Adrenal gland (tissue), 12 donors: Measurements from ENCODE around the gene BBX. TPM values are rescaled to one million over a fixed set of nuclear protein-coding genes. Genes with fewer than 3 reads are reported as not detected.

ENCODE experiments used
- DNase-seq, 7 donors: peaks; one replicate each; pipeline ENCODE4 v3.0.0-alpha.2; 2019 to 2020
- H3K27ac ChIP-seq, 5 donors: fragments of 200-600 bp; sonication (generic) in 4 of 5; 1 replicate in 3 of 5; 2 replicates in 2 of 5; pipeline versions ENCODE4 v1.5.1 to v1.8.0; 2016 to 2020; ENCODE audit warnings: mild to moderate bottlenecking in 1 of 5
- H3K27me3 ChIP-seq: fragments of 200-600 bp; 2 replicates; pipeline ENCODE4 v1.8.0; 2021
- H3K36me3 ChIP-seq, 2 donors: fragments of 200-600 bp; replicated peaks in 1 of 2; 1 replicate in 1 of 2; 2 replicates in 1 of 2; pipeline versions ENCODE4 v1.5.1 to v1.8.0; 2018 to 2022
- H3K4me1 ChIP-seq, 2 donors: fragments of 200-600 bp; replicated peaks in 1 of 2; 1 replicate in 1 of 2; 2 replicates in 1 of 2; pipeline versions ENCODE4 v1.5.1 to v1.8.0; 2018 to 2021
- H3K4me3 ChIP-seq, 4 donors: fragments of 200-600 bp; sonication (generic) in 3 of 4; one replicate each; pipeline ENCODE4 v1.5.1; 2016 to 2018
- H3K9me3 ChIP-seq, 3 donors: fragments of 200-600 bp; sonication (generic) in 1 of 3; replicated peaks in 1 of 3; 1 replicate in 2 of 3; 2 replicates in 1 of 3; pipeline versions ENCODE4 v1.5.1 to v1.8.0; 2016 to 2021
- CTCF ChIP-seq, 6 experiments: fragments of 450-650 bp in 4 of 6; fragments of 200-600 bp in 2 of 6; sonication (generic) in 1 of 6; IDR thresholded peaks; 1 replicate in 5 of 6; 2 replicates in 1 of 6; pipeline versions ENCODE4 v1.5.1 to v1.8.0; 2016 to 2021; ENCODE audit warnings: antibody characterized with exemption in 6 of 6, mild to moderate bottlenecking in 2 of 6, moderate library complexity in 1 of 6
- POLR2A ChIP-seq, 2 donors: fragments of 450-650 bp; IDR thresholded peaks; one replicate each; pipeline ENCODE4 v1.6.1; 2017; ENCODE audit warnings: antibody characterized with exemption in 2 of 2, mild to moderate bottlenecking in 2 of 2, moderate library complexity in 1 of 2
- WGBS, 4 donors: extraction: QIAGEN DNeasy Blood & Tissue Kit in 2 of 4; methylation state at CpG; one replicate each; pipeline versions ENCODE4 v1.1.5 to v1.1.7; 2013 to 2017; 5-methylcytosine and 5-hydroxymethylcytosine counted together
- intact Hi-C, 2 donors: fragments of 100-400 bp; cut with DNase I; formaldehyde crosslinking; loops; one replicate each; pipeline versions ENCODE4 v1.14.1 to v1.15.0; 2022 to 2023
- polyA plus RNA-seq, 3 donors: library from polyadenylated mRNA; stranded (reverse); fragments of 200-250 nt in 2 of 3; fragments of 350-450 nt in 1 of 3; fragmentation: Illumina TruSeq in 1 of 3; extraction: RNeasy Lipid Tissue Mini Kit (QIAGEN cat#74804) in 1 of 3; gene quantifications; one replicate each; pipeline ENCODE4 v1.2.3, GENCODE V29; 2013 to 2014
- total RNA-seq, 9 donors: library from RNA; depleted of rRNA in 4 of 9; stranded (reverse); fragments of >200 nt in 4 of 9; fragments of 120-200 nt in 1 of 9; fragmentation: NEBNext Ultra II Directional in 1 of 9; extraction: Animal tissue kit (Norgen Biotek cat#: 25700) in 1 of 9; gene quantifications; one replicate each; pipeline versions ENCODE4 v1.1.0 to v1.2.4, GENCODE V29; 2013 to 2023
- donor health status: healthy with polysubstance abuse.
- donor health status: Bipolar disorder and iron deficiency.
- donor health status: DM: yes; HTN: yes; CAD: no.
- donor health status: DM: no; HTN: no; CAD: no.
- donor health status: DM: no; HTN: no; CAD: no.
- donor health status: DM: yes; HTN: yes; CAD: no.

BBX gene
- total and polyA plus RNA-seq, 12 donors, result 12.8 to 208 (median 116) TPM

GRCh38 chr3:107683447-107683846 is 160.7 kb downstream of the BBX start:
- no peaks in the 10 kb centered on the region for H3K36me3 ChIP-seq
- no peaks in the 10 kb centered on the region for H3K9me3 ChIP-seq
- peaks cover 20 to 50% of the 10 kb centered on the region in 2 donors for H3K4me1 ChIP-seq
- H3K27me3 ChIP-seq, result no peaks in the 10 kb centered on the region
- TF ChIP-seq POLR2A (IDR thresholded peaks at IDR 0.05) (no peak), CTCF (IDR thresholded peaks at IDR 0.05) (no peak)
- intact Hi-C loops, result loop anchor here in 1 of 2 donors (10.0 kb wide), 1 partner anchor 51 kb away; no protein-coding TSS in a partner anchor
- DNase-seq, result no peak
- H3K27ac ChIP-seq, result no peak overlapping the region
- H3K4me3 ChIP-seq, result no peak overlapping the region
- WGBS, 4 donors, result 51 to 55% (median 53%) methylated on average over 4 of the region's 4 CpGs

DNA sequence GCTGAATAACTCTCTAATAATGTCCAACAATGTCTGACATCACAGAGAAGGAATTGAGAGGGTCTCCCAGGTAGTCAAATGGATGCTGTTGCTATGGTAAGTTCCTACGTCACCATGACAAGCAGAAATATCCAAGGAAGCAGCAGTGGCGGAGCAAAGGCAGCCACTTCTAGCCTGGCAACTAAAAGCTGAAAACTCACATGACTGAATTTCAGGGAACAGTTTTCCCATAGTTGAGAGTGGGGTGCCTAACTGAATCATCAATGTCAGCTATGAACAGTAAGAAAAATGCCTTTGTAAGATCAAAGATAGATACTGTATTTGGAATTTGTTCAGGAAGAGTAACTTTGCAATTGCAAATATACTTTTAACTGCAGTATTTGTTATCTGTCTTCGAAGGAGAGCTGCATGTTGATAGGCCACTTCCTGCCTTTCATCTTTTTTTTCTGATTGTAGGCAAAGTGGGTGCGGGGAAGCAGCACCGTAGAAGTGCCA is 161.7 kb downstream of the BBX start:
- Histone ChIP-seq H3K9me3 (no peaks in the 10 kb centered on the region), H3K4me1 (peaks cover 20 to 50% of the 10 kb centered on the region in 2 donors), H3K36me3 (no peaks in the 10 kb centered on the region), H3K27ac (no peak overlapping the region), H3K27me3 (no peaks in the 10 kb centered on the region), H3K4me3 (no peak overlapping the region)
- intact Hi-C loops, result loop anchor here in 1 of 2 donors (10.0 kb wide), 1 partner anchor 50 kb away; no protein-coding TSS in a partner anchor
- peak in 1 of 7 donors; percentile 19 for DNase-seq
- no peak for TF ChIP-seq CTCF (IDR thresholded peaks at IDR 0.05)
- TF ChIP-seq POLR2A (IDR thresholded peaks at IDR 0.05), result no peak
- WGBS, 4 donors, result 41 to 48% (median 41%) methylated on average over 5 of the region's 5 CpGs

- no peaks in the 10 kb centered on the region for H3K9me3 ChIP-seq
- H3K4me3 ChIP-seq, result no peak overlapping the region
- H3K36me3 ChIP-seq, result no peaks in the 10 kb centered on the region
- no peak for DNase-seq
- WGBS, 4 donors, result 40 to 48% (median 46%) methylated on average over 2 of the region's 2 CpGs
- H3K4me1 ChIP-seq, result peaks cover 14 to 44% of the 10 kb centered on the region in 2 donors
- peak overlapping the region in 1 of 5 donors; percentile 3 for H3K27ac ChIP-seq
- intact Hi-C loops, result loop anchor here in 1 of 2 donors (10.0 kb wide), 1 partner anchor 49 kb away; no protein-coding TSS in a partner anchor
- H3K27me3 ChIP-seq, result no peaks in the 10 kb centered on the region
- TF ChIP-seq CTCF (IDR thresholded peaks at IDR 0.05) (no peak), POLR2A (IDR thresholded peaks at IDR 0.05) (no peak)
These were observed 162.6 kb downstream of the BBX start for GRCh38 chr3:107685383-107685782.

GRCh38 chr3:107687056-107687581 is 164.4 kb downstream of the BBX start:
- intact Hi-C loops, result loop anchor here in 1 of 2 donors (10.0 kb wide), 1 partner anchor 48 kb away; no protein-coding TSS in a partner anchor
- 91 to 97% (median 95%) methylated on average over 5 of the region's 5 CpGs for WGBS, 4 donors

More at GRCh38 chr3:107687056-107687581, 164.4 kb downstream of the BBX start:
- Histone ChIP-seq H3K27ac (no peak overlapping the region), H3K4me1 (peaks cover 11 to 33% of the 10 kb centered on the region in 2 donors), H3K27me3 (no peaks in the 10 kb centered on the region), H3K9me3 (no peaks in the 10 kb centered on the region), H3K36me3 (no peaks in the 10 kb centered on the region), H3K4me3 (no peak overlapping the region)
- TF ChIP-seq POLR2A (IDR thresholded peaks at IDR 0.05) (no peak), CTCF (IDR thresholded peaks at IDR 0.05) (no peak)
- DNase-seq, result no peak
